Activated CD8-positive, alpha-beta memory T cell treated with anti-CD3 and anti-CD28 coated beads, Interleukin-2, amount 50 U/mL, for 4 hours (primary cell): ENCODE measurements around the gene KPNA3.
A peak's percentile ranks its signal among the peaks of the same experiment; 100 is the strongest.
"Not testable (repeated sequence)": the region's sequence is repeated elsewhere in the genome, so short reads cannot be mapped to it uniquely, and the experiment has no call there.

Experiments used
- DNase-seq: peaks from one replicate; pipeline ENCODE4 v3.0.0-alpha.2; 2020

The KPNA3 gene

GRCh38 chr13:49792550-49793324 is at the start of gene KPNA3:
Gene KPNA3 (minus strand): TSS chr13:49792682. CDS start chr13:49792506, 176 bp downstream.
- peak; percentile 97 for DNase-seq

GRCh38 chr13:49841964-49842363 is 49.5 kb upstream of the KPNA3 start:
- no peak for DNase-seq

GRCh38 chr13:49840675-49841074 is 48.2 kb upstream of the KPNA3 start:
- DNase-seq, result no peak

GRCh38 chr13:49840266-49840665 is 47.8 kb upstream of the KPNA3 start:
- DNase-seq, result no peak

GRCh38 chr13:49838989-49839388 is 46.5 kb upstream of the KPNA3 start:
- DNase-seq, result no peak

GRCh38 chr13:49836516-49836915 is 44.0 kb upstream of the KPNA3 start:
- no peak for DNase-seq

GRCh38 chr13:49833402-49833801 is 40.9 kb upstream of the KPNA3 start:
- no peak for DNase-seq

GRCh38 chr13:49831455-49831854 is 39.0 kb upstream of the KPNA3 start:
- no peak for DNase-seq

- no peak for DNase-seq
These were observed 38.2 kb upstream of the KPNA3 start for GRCh38 chr13:49830721-49831120.

GRCh38 chr13:49829715-49830114 is 37.2 kb upstream of the KPNA3 start:
- DNase-seq, result no peak

GRCh38 chr13:49828453-49828852 is 36.0 kb upstream of the KPNA3 start:
- no peak for DNase-seq

- DNase-seq, result no peak
These were observed 35.4 kb upstream of the KPNA3 start for GRCh38 chr13:49827891-49828290.

GRCh38 chr13:49827336-49827735 is 34.9 kb upstream of the KPNA3 start:
- no peak for DNase-seq

GRCh38 chr13:49821216-49822009 is 28.9 kb upstream of the KPNA3 start:
- DNase-seq, result no peak

GRCh38 chr13:49820591-49821215 is 28.2 kb upstream of the KPNA3 start:
- DNase-seq, result no peak

- not testable (repeated sequence) for DNase-seq
These were observed 23.6 kb upstream of the KPNA3 start for GRCh38 chr13:49816047-49816446.

- DNase-seq, result no peak
These were observed 22.2 kb upstream of the KPNA3 start for GRCh38 chr13:49814551-49815270.

- no peak for DNase-seq
These were observed 20.3 kb upstream of the KPNA3 start for GRCh38 chr13:49812812-49813211.

GRCh38 chr13:49811527-49811908 is 19.0 kb upstream of the KPNA3 start:
- no peak for DNase-seq

- no peak for DNase-seq
These were observed 18.4 kb upstream of the KPNA3 start for GRCh38 chr13:49810567-49811526.

- no peak for DNase-seq
These were observed 15.2 kb upstream of the KPNA3 start for GRCh38 chr13:49807681-49808080.

GRCh38 chr13:49806126-49806536 is 13.6 kb upstream of the KPNA3 start:
- DNase-seq, result no peak
